Right ventricle myocardium superior (tissue), 1 donor: ENCODE measurements around the gene NKAIN2. TPM values are rescaled to one million over a fixed set of nuclear protein-coding genes. Genes with fewer than 3 reads are reported as not detected.
"Not testable (repeated sequence)": the region's sequence is repeated elsewhere in the genome, so short reads cannot be mapped to it uniquely, and the experiment has no call there.

ENCODE experiments used
- ATAC-seq: fragments of 200-7000 bp; cut with Tn5 transposase; one replicate; pipeline ENCODE4 v1.9.1; 2020; ENCODE audit warnings: mild to moderate bottlenecking; ENCODE audit not compliant: poor library complexity
- DNase-seq: peaks from one replicate; pipeline ENCODE4 v3.0.0-alpha.2; 2020
- intact Hi-C: fragments of 100-400 bp; cut with DNase I; formaldehyde crosslinking; loops from one replicate; pipeline ENCODE4 v1.11.2; 2022
- total RNA-seq: library from RNA; stranded (reverse); fragmentation: NEBNext Ultra II Directional; extraction: Animal tissue kit (Norgen Biotek cat#: 25700); gene quantifications from one replicate; pipeline ENCODE4 v1.2.1, GENCODE V29; 2021
- donor health status: DM: no; HTN: yes; CAD: no; lungs with severe emphysema.

The NKAIN2 gene
- total RNA-seq, 1 donor from 2014 or later: 0.22 TPM

DNA sequence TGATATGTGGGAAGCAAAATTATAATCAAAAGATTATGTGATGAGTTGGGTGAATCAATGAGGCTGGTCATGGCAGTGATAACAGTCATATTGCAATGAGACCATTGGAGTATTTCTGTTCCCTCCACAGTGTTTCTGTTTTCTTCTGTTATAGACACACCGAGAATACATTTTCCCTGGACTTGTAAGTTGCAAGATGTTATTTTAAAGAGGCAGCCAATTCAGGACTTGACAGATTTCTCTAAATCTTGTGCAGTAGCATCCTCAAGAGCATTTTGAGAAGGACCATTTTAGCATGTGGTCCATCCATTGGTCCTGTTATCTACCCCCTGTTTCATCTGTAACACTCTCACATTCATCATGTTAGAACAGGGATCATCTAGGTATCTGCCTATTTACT, 55.6 kb downstream of the NKAIN2 start:
- no peak for ATAC-seq
- intact Hi-C loops: no loop called here
- no peak for DNase-seq

DNA sequence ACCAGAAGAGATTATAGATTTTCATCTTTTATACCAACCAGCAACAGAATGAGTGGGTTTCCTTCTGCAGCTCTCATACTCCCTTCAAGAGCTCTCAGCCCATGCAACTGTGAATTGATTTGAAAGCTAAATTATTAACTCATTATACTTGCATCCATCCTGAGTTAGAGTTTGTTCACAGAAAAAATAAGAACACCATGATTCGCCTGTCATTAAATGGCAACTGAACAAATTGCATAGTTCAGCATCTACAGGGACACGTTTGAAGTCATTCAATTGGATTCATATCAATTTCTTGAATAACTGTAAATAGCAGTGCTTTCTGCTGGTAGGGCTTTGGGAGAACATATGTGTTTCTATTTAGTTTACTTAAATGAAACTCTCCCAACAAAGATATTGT, 65.7 kb downstream of the NKAIN2 start:
- intact Hi-C loops: no loop called here
- no peak for ATAC-seq
- DNase-seq: no peak

DNA sequence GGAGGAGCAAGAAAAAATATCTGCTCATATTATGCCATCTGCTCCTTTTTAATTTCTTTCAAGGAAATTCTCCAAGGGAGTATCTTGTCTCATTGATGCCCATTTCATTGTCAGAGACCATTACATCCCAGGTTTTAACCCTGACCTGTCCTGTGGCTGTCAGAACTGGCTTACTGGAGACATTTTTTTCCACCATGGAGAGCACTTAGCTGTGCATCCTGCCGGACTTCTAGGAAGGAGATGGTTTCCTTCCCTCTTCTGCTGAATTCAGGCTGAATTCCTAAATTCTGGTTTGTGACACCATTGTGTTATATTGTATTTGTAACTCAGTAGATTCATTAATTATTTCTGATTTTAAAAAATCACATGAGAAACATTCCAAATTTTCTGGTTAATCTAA, 70.3 kb downstream of the NKAIN2 start:
- intact Hi-C loops: no loop called here
- no peak for ATAC-seq
- DNase-seq: no peak

DNA sequence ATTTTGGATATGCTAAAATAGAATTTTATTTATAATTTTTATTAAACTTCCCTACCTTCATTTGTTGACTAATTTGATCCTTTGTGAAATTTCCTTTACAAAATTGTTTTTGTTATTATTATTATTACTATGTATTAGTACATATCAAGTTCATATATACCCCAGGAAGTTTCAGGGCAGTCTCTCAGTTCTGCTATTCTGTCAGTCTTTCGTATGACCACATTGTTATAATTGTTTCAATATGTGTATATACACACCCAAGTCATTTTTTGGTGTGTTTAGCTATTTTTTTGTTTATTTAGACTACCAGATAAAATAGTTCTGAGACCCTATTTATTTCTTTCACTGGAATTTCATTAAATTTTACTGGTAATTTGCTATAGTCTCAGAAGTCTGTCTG, 72.1 kb downstream of the NKAIN2 start:
- DNase-seq: no peak
- intact Hi-C loops: no loop called here
- no peak for ATAC-seq

DNA sequence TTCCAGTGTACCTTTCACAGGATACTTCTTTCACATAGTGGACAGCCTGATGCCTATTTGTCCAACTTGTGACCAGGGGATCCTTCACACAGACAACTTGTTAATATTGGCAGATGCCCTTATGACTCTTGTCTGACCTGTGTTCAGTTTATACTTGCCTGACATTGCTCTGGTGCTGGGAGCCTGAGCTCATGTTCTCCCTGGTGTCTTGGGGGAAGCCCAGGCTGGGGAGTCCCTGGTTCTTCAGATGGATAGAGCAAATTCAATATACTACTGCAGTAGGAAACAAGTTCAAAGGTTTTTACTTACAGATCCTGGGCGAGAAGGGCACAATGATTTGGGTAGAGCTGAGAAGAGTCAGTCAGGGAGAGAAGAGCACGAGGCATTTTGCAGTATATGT, 76.1 kb downstream of the NKAIN2 start:
- DNase-seq (no peak), ATAC-seq (no peak)
- intact Hi-C loops: no loop called here

DNA sequence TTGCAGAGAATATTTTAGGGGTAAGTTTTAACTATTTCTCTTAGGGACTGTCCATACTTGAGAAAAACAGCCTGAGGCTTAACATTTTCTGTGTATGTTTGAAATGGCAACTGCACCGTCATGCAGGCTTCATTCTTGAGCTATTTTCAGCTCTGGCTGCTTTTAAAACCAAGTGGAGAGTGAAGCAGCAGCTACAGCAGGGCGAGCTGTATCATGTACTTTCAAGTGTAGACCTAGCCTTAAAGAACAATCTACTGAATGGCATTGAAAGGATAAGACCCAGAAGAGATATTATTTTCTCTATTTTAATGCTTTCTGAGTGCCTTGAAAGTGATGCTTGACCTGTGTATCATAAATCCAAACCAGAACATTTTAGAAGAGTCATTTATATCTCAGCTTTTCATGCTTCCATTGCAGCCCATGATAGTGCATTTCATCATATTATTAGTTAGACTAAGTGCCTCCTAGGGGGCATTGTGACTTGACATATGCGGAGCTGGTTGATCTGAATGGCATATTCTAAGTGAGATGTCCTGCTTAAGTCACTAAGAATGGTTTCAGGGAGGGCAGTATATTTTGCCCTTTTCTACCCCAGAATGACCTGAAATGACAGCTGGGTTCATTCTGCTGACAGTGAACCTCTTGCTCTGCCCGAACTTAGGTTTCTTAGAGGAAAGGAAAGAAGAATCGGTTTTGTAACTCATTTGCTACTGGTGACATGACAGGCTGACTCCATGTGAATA, 85.3 kb downstream of the NKAIN2 start:
- DNase-seq (no peak), ATAC-seq (peak; percentile 89)
- intact Hi-C loops: no loop called here

DNA sequence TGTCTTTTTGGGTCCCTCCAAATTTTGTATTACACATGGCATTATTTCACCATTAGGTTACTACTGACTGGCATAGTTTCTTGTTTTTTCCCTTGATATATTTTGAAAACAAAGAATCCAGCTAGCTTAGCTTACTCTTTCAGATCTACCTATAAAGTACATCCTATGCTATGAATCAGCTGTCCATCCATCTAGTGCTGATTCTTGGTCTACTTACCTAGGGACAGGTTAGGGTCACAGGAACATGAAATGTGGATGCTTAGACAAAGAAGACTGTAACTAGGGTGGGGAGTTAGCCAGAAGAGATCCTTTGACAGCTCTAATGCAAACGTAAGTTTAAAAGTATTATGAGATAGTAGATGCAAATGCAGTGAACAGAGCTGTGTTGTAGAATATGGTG, 91.7 kb downstream of the NKAIN2 start:
- DNase-seq: no peak
- no peak for ATAC-seq
- intact Hi-C loops: no loop called here

DNA sequence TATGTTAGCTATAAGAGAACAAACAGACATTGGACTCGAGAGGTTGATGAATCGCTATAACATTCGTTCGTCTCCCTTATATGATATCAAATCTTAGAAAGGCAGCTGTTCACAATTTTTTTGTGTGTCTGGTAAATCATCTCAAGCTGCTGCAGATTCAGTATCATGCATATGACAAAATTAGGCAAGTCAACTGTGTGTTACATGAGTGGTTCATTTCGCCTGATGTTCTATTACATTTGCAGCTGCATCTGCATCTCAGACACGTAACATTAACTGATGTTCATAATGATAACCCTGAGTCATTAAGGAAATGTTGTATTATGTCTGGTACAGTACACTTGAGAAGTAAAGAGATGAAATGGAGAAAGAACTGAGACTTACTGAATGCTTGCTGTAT, 92.1 kb downstream of the NKAIN2 start:
- DNase-seq (no peak), ATAC-seq (no peak)
- intact Hi-C loops: no loop called here

DNA sequence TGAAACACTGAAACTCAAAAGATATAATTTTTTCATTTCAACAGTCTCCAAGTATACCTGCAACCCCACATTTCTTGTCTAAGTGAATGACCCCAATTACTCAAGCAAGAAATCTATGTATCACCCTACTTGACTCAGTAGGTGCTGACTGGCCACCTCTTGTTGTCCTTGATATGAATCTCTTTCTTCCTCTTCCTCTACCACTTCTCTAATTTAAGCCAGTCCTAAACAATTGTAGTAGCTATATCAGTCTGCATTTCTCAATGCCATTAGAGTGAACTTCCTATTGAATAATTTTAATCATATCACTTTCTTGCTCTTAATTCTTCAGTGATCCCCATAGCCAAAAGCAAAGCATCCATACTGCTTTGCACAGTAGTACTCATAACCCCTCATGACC, 93.2 kb downstream of the NKAIN2 start:
- intact Hi-C loops: no loop called here
- no peak for DNase-seq
- no peak for ATAC-seq

DNA sequence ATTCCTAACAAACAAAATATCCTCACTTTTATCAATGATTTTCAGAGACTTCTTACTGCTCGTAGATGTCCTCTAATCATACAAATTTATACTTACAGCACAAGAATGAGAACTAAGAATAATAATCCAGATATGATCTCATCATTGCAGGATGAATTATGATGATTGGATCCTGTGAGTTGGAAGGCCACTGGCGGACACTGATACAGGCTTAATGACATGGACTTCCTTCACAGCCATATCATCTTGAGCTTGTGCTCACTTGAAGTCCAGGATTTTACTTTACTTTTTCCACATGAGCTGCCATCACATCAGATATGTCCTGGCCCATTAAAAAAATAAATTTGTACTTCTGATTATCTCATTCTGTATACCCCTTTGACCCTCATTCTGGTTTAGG, 94.3 kb downstream of the NKAIN2 start:
- ATAC-seq (no peak), DNase-seq (no peak)
- intact Hi-C loops: no loop called here

DNA sequence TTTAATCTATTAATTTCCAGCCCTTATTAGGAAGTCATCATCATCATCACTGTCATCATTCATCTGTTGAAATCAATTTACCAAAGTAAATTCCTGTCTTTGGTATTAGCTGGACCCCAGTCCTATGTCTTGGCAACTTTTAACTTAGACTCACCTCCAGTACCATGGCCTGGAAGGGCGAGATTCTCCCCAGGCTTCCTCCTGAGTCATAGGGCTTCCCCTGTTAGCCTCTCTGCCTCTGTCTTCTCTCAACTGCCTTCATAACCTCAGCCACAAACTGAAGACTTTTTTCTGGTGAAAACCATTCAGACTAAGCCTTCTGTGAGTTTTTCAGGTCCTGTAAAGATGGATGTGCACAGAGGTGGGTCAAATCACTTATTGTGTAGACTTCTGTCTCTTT, 95.0 kb downstream of the NKAIN2 start:
- intact Hi-C loops: no loop called here

DNA sequence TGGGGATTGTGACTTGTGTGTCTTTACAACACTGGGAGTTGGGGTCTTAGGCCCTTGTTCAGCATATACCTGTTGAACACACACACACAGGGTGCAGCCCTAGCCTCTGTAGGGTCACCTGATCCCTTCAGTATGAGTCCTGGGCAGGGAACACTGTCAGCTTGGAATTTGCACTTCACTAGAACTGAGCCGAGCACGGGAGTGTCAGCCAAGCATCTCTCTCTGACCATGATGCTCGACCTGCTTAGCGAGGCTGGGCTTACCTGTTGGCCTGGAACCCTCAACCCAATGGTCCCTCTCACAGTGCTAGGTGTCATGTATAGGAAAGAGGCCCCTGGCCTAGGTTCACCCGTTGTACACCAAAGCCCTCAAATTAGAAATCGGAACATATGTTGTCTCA, 96.1 kb downstream of the NKAIN2 start:
- intact Hi-C loops: no loop called here
- DNase-seq: no peak
- ATAC-seq: no peak

More for the DNA sequence above, 95.0 kb downstream of the NKAIN2 start:
- ATAC-seq (no peak), DNase-seq (no peak)

DNA sequence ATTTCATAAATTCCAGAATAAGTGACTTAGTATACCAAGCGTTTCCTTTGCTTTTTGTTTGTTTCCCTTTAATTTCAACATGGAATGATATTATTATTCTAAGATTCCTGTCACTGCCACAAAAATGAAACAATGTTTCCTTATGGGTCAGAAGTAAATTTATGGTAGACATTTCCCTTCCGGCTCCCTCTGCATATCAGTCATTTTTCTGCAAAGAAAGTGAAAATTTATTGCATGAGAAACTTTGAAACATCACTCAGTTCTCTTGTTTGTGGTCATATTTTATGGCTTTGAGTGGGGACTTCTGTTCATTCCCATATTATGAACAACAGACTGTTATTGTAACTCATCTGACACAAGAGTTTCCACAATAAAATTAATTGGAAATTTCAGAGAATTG, 97.8 kb downstream of the NKAIN2 start:
- intact Hi-C loops: no loop called here
- ATAC-seq: no peak
- no peak for DNase-seq

DNA sequence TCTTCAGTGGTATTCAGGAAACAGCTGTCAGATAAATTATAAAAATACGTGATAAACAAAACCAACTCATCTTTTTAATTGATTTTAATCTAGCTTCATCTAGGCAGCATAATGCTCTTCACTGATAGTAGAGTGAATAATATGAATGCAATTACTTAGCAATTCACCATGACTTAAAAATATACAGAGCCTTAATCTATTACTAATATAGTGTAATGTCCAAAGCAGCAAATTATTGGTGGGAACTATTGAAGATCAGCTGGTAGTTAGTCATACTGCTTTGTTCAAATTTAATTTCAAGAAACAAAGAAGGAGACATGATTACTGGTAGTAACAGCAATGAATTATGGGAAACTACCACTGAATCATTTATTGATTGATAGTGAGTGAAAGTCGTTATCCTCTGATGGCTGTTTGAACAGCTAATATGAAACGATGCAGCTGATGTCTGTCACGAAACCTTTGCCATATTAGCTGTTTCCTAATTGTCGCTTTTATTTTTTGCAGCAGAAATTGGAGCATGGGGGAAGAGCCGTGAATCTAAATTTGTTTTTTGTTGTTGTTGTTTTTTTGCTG, 99.2 kb downstream of the NKAIN2 start:
- DNase-seq (no peak), ATAC-seq (no peak)
- intact Hi-C loops: no loop called here

DNA sequence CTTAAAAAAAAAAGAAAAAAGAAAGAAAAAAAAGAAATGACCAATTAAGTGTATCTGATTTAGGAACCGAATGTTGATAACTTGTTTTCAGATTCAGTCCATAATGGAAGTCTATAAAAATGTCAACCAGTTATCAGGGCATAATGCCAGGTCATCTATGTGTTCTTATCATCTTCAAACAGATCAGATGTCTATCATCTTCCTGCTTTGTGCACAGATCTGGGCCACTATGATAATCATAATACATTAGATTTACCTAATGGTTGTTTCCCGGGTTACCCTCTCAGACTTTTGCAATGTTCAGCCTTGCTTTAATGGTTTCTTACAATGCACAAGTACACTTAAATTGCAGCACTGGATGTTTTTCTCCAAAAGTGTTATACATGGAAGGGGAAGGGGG, 100.6 kb downstream of the NKAIN2 start:
- no peak for DNase-seq
- no peak for ATAC-seq
- intact Hi-C loops: no loop called here

DNA sequence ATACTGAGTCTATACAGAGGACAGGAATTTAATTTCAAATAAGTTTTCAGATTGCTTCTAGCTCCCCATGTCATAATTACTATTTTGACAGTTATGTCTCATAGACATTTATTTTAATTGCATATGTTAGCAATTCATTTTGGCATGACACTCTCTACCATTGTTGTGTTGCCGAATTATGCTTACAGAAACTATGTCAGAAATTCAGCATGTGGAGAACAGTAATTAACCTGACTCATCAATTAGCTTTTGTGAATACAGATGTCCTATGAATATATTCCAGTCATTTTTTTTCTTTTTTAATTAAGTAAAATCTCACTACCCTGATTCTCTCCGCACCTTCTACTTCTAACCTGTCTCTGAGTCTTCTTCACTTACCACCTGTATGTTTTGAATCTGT, 105.1 kb downstream of the NKAIN2 start:
- DNase-seq: no peak
- no peak for ATAC-seq
- intact Hi-C loops: no loop called here

DNA sequence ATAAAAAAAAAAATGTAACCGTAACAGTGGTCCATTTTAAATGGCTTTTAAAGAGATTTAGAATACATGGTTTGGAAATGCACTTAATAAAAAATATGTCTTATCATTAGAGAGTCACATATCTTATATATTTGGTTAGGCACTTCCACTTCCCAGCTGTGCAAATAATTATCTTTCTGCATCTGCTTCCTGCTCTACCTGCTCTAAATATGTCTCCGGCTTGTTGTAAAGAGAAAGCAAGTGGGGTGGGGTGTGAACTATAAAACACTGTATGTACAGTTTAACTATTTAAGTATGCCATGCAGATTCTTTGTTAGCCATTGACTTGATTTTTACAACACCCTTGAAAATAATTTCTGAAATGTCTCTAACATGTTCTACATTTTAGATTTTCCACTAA, 106.3 kb downstream of the NKAIN2 start:
- DNase-seq (no peak), ATAC-seq (no peak)
- intact Hi-C loops: no loop called here

DNA sequence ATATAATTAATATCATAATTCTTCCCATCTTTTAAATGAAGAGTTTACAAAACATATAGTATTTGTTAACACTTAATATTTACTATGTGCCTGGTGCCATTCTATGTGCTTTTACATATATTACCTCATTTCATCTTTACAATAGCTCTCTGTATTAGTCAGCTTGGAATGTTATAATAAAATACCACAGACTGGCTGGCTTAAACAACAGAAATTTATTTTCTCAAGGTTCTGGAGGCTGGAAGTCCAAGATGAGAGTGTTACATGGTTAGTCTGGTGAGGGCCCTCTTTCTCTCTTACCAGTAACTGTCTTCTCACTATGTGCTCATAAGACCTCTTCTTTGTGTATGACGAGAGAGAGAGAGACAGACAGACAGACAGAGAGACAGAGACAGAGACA, 110.2 kb downstream of the NKAIN2 start:
- ATAC-seq (no peak), DNase-seq (no peak)
- intact Hi-C loops: no loop called here

DNA sequence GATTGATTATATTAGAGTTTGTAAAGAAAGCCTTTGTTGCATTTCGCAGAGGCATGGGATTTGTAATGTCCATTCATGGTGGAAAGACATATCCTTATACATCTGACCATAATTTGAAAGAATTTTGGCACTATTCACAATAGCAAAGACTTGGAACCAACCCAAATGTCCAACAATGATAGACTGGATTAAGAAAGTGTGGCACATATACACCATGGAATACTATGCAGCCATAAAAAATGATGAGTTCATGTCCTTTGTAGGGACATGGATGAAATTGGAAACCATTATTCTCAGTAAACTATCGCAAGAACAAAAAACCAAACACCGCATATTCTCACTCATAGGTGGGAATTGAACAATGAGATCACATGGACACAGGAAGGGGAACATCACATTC, 119.7 kb downstream of the NKAIN2 start:
- ATAC-seq, intact Hi-C loops: not testable (repeated sequence)

DNA sequence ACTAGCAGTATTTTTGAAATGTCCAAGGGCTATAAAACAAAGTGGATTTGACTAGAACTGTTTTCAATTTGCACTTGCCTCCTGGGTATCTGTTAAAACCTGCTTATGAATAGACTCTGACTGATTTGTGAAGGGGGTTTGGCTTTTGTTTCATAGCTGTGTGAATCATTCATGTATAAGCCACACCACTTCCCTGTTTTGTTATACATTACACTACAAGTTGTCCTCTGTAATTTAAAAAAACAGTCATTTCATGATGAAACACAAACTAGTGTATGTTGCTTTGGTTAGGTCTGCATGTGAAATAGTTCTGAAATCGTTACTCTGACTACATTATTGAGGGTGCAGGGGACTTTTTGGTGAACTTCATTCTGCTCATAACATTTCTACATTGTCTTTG, 121.7 kb downstream of the NKAIN2 start:
- no peak for ATAC-seq
- no peak for DNase-seq
- intact Hi-C loops: no loop called here

More for the DNA sequence above, 119.7 kb downstream of the NKAIN2 start:
- DNase-seq: not testable (repeated sequence)

DNA sequence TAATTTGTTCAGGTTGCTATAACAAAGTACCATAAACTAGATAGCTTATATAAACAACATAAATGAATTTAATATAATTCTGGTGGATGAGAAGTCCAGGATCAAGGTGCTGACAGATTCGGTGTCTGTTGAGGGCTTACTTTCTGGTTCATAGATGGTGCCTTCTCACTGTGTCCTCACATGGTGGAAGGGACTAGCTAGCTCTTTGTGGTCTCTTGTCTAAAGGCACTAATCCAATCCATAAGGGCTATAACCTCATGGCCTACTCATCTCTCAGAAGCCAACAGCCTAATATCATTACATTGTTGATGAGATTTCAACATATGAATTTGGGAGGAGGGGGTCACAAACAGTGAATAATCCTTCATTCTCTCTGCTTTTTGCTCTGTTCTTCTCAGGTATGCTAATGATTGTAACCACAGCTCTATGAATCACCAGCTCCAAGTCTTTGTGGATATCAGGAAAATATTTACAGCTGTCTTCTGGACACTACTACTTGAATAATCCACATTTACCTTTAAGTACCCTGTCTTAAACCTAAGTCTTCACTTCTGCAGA, 122.3 kb downstream of the NKAIN2 start:
- no peak for DNase-seq
- intact Hi-C loops: no loop called here
- no peak for ATAC-seq
